Activated T-cell treated with anti-CD3 and anti-CD28 coated beads, Interleukin-2, amount 50 U/mL, for 72 hours (primary cell): ENCODE results near the gene GLG1. TPM values are rescaled to one million over a fixed set of nuclear protein-coding genes. Genes with fewer than 3 reads are reported as not detected.
"Not testable (repeated sequence)": the region's sequence is repeated elsewhere in the genome, so short reads cannot be mapped to it uniquely, and the experiment has no call there.

Experiments
- ATAC-seq, 2 donors: fragments of 150-1000 bp; cut with Tn5 transposase; replicated peaks in 1 of 2; 2 replicates each; pipeline ENCODE4 v1.10.0; 2021; ENCODE audit warnings: moderate library complexity in 2 of 2, mild to moderate bottlenecking in 1 of 2
- DNase-seq, 2 donors: peaks; one replicate each; pipeline ENCODE4 v3.0.0; 2021 to 2022; ENCODE audit warnings: mixed read lengths in 1 of 2
- H3K27ac Mint-ChIP-seq: one replicate; pipeline ENCODE4 v1.8.0; 2022; ENCODE audit warnings: mild to moderate bottlenecking, moderate library complexity, mixed read lengths
- H3K27me3 Mint-ChIP-seq: one replicate; pipeline ENCODE4 v1.8.0; 2022; ENCODE audit warnings: low read depth, mixed read lengths
- H3K36me3 Mint-ChIP-seq, 2 donors: one replicate each; pipeline ENCODE4 v1.8.0; 2022; ENCODE audit warnings: mixed read lengths in 2 of 2, mild to moderate bottlenecking in 1 of 2; ENCODE audit not compliant: insufficient read depth in 2 of 2
- H3K4me1 Mint-ChIP-seq: one replicate; pipeline ENCODE4 v1.8.0; 2022; ENCODE audit warnings: low read depth, mixed read lengths
- H3K4me3 Mint-ChIP-seq, 2 donors: one replicate each; pipeline ENCODE4 v1.8.0; 2022; ENCODE audit warnings: mild to moderate bottlenecking in 2 of 2, mixed read lengths in 2 of 2, moderate library complexity in 2 of 2
- H3K9me3 Mint-ChIP-seq, 2 donors: one replicate each; pipeline ENCODE4 v1.8.0; 2022; ENCODE audit warnings: mixed read lengths in 2 of 2
- total RNA-seq, 2 donors: library from RNA; stranded (reverse); gene quantifications; one replicate each; pipeline ENCODE4 v1.2.3, GENCODE V29; 2022

GLG1 gene
- total RNA-seq, 2 donors from 2014 or later = 67.4 to 72.3 TPM

GRCh38 chr16:74447578-74447977 is 159.3 kb downstream of the GLG1 start:
- H3K27ac Mint-ChIP-seq = no peak overlapping the region
- H3K9me3 Mint-ChIP-seq = no peaks in the 10 kb centered on the region
- no peak for ATAC-seq
- no peaks in the 10 kb centered on the region for H3K4me1 Mint-ChIP-seq
- no peak overlapping the region for H3K4me3 Mint-ChIP-seq
- no peak for DNase-seq
- H3K27me3 Mint-ChIP-seq = no peaks in the 10 kb centered on the region
- peaks cover 0 to 5% of the 10 kb centered on the region in 2 donors for H3K36me3 Mint-ChIP-seq

- ATAC-seq (no peak), DNase-seq (no peak)
- H3K4me1 Mint-ChIP-seq = no peaks in the 10 kb centered on the region
- H3K9me3 Mint-ChIP-seq = no peaks in the 10 kb centered on the region
- no peak overlapping the region for H3K4me3 Mint-ChIP-seq
- peaks cover 0 to 2% of the 10 kb centered on the region in 2 donors for H3K36me3 Mint-ChIP-seq
- no peaks in the 10 kb centered on the region for H3K27me3 Mint-ChIP-seq
- H3K27ac Mint-ChIP-seq = no peak overlapping the region
Measured at GRCh38 chr16:74446866-74447265, 160.0 kb downstream of the GLG1 start.

DNA sequence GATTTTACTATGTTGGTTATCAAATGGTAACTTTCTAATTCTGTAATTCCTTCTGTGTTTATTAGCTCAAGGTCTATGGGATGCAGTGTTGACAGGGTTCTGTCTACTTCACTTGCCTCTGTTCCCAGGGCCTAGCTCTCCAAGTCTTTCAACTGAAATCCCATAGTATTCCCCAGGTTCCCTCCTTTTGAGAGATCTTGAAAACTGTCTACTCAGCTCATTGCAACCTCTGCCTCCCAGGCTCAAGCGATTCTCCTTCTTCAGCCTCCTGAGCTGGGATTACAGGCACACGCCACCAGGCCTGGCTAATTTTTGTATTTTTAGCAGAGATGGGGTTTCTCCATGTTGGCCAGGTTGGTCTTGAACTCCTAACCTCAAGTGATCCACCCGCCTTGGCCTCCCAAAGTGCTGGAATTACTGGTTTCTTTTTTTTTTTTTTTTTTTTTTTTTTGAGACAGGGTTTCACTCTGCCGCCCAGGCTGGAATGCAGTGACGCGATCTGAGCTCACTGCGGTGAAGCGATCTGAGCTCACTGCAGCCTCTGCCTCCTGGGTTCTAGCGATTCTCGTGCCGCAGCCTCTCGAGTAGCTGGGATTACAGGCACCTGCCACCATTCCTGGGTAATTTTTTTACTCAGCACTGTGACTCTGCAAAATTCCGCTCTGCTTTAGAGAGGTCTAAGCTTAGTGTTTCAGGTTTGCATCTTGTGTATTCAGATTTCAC is 163.1 kb downstream of the GLG1 start:
- not testable (repeated sequence) for H3K27ac Mint-ChIP-seq, H3K4me1 Mint-ChIP-seq, ATAC-seq, H3K4me3 Mint-ChIP-seq, H3K36me3 Mint-ChIP-seq, DNase-seq, H3K9me3 Mint-ChIP-seq, H3K27me3 Mint-ChIP-seq

GRCh38 chr16:74439685-74440084 is 167.2 kb downstream of the GLG1 start:
- Mint-ChIP-seq H3K9me3 (peaks cover 0 to 6% of the 10 kb centered on the region in 2 donors), H3K27ac (no peak overlapping the region), H3K4me3 (no peak overlapping the region), H3K27me3 (no peaks in the 10 kb centered on the region), H3K4me1 (peaks cover 13% of the 10 kb centered on the region), H3K36me3 (peaks cover 2 to 5% of the 10 kb centered on the region in 2 donors)
- DNase-seq = no peak
- ATAC-seq = no peak

- H3K4me1 Mint-ChIP-seq = peaks cover 13% of the 10 kb centered on the region
- DNase-seq (peak in 1 of 2 donors; percentile 23), ATAC-seq (peak; percentile 78 to 95)
- peak overlapping the region; percentile 25 for H3K27ac Mint-ChIP-seq
- H3K27me3 Mint-ChIP-seq = no peaks in the 10 kb centered on the region
- peaks cover 0 to 6% of the 10 kb centered on the region in 2 donors for H3K9me3 Mint-ChIP-seq
- peak overlapping the region; percentile 31 to 55 for H3K4me3 Mint-ChIP-seq
- peaks cover 2 to 5% of the 10 kb centered on the region in 2 donors for H3K36me3 Mint-ChIP-seq
Measured at GRCh38 chr16:74438492-74438979, 168.4 kb downstream of the GLG1 start.

- no peaks in the 10 kb centered on the region for H3K27me3 Mint-ChIP-seq
- H3K36me3 Mint-ChIP-seq = peaks cover 0 to 2% of the 10 kb centered on the region in 2 donors
- no peak for ATAC-seq
- no peak for DNase-seq
- H3K27ac Mint-ChIP-seq = no peak overlapping the region
- H3K9me3 Mint-ChIP-seq = peaks cover 0 to 4% of the 10 kb centered on the region in 2 donors
- no peak overlapping the region for H3K4me3 Mint-ChIP-seq
- H3K4me1 Mint-ChIP-seq = no peaks in the 10 kb centered on the region
Measured at GRCh38 chr16:74431516-74431915, 175.4 kb downstream of the GLG1 start.

GRCh38 chr16:74430036-74430712 is 176.7 kb downstream of the GLG1 start:
- H3K27me3 Mint-ChIP-seq = not testable (repeated sequence)

DNA sequence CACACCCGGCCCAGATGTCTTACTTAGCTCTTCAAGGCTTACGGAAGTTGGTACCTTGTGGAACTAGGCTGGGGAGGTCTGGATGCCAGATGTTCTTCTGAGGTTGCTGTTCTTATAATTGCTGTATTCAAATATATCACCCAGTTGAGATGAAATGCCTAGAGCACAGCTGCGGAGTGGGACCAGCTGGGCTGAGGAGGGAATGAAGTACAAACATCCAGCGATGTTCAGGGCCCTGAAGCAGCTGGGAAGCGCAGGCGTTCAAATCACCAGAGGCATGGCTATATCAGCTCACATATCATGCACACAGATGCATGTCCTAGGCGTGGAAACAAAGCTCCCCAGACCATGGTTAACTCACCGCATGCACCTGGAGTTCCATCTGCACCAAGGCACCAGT is 178.4 kb downstream of the GLG1 start:
- not testable (repeated sequence) for H3K27ac Mint-ChIP-seq, ATAC-seq, H3K27me3 Mint-ChIP-seq, H3K9me3 Mint-ChIP-seq, H3K4me1 Mint-ChIP-seq, DNase-seq, H3K36me3 Mint-ChIP-seq, H3K4me3 Mint-ChIP-seq

More at GRCh38 chr16:74430036-74430712, 176.7 kb downstream of the GLG1 start:
- H3K27ac Mint-ChIP-seq, H3K4me1 Mint-ChIP-seq, H3K36me3 Mint-ChIP-seq, H3K4me3 Mint-ChIP-seq, H3K9me3 Mint-ChIP-seq: not testable (repeated sequence)
- peak; percentile 76 to 82 for ATAC-seq
- DNase-seq = peak; percentile 39 to 43

DNA sequence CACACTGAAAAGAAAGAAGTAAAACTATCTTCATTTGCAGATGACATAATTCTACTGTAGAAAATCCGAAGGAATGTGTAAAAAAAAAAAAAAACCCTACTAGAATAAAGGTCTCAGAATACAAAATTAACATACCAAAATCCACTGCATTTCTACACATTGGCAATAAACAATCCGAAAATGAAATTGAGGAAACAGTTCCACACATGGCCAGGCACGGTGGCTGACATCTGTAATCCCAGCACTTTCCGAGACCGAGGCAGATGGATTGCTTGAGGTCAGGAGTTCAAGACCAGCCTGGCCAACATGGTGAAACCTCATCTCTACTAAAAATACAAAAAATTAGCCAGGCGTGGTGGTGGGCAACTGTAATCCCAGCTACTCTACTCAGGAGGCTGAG is 181.2 kb downstream of the GLG1 start:
- H3K36me3 Mint-ChIP-seq = not testable (repeated sequence)

GRCh38 chr16:74423721-74424120 is 183.2 kb downstream of the GLG1 start:
- H3K9me3 Mint-ChIP-seq, H3K36me3 Mint-ChIP-seq, H3K4me1 Mint-ChIP-seq, H3K27ac Mint-ChIP-seq, H3K27me3 Mint-ChIP-seq, DNase-seq, H3K4me3 Mint-ChIP-seq, ATAC-seq: not testable (repeated sequence)

More for the DNA sequence above, 181.2 kb downstream of the GLG1 start:
- not testable (repeated sequence) for H3K27me3 Mint-ChIP-seq, H3K9me3 Mint-ChIP-seq, ATAC-seq, H3K27ac Mint-ChIP-seq, H3K4me3 Mint-ChIP-seq, H3K4me1 Mint-ChIP-seq, DNase-seq

GRCh38 chr16:74422086-74422485 is 184.8 kb downstream of the GLG1 start:
- not testable (repeated sequence) for DNase-seq, ATAC-seq, H3K27me3 Mint-ChIP-seq, H3K27ac Mint-ChIP-seq, H3K9me3 Mint-ChIP-seq, H3K36me3 Mint-ChIP-seq, H3K4me3 Mint-ChIP-seq, H3K4me1 Mint-ChIP-seq

- H3K36me3 Mint-ChIP-seq, H3K27ac Mint-ChIP-seq, H3K9me3 Mint-ChIP-seq, H3K27me3 Mint-ChIP-seq, DNase-seq, ATAC-seq, H3K4me1 Mint-ChIP-seq, H3K4me3 Mint-ChIP-seq: not testable (repeated sequence)
Measured at GRCh38 chr16:74421482-74421785, 185.5 kb downstream of the GLG1 start.

DNA sequence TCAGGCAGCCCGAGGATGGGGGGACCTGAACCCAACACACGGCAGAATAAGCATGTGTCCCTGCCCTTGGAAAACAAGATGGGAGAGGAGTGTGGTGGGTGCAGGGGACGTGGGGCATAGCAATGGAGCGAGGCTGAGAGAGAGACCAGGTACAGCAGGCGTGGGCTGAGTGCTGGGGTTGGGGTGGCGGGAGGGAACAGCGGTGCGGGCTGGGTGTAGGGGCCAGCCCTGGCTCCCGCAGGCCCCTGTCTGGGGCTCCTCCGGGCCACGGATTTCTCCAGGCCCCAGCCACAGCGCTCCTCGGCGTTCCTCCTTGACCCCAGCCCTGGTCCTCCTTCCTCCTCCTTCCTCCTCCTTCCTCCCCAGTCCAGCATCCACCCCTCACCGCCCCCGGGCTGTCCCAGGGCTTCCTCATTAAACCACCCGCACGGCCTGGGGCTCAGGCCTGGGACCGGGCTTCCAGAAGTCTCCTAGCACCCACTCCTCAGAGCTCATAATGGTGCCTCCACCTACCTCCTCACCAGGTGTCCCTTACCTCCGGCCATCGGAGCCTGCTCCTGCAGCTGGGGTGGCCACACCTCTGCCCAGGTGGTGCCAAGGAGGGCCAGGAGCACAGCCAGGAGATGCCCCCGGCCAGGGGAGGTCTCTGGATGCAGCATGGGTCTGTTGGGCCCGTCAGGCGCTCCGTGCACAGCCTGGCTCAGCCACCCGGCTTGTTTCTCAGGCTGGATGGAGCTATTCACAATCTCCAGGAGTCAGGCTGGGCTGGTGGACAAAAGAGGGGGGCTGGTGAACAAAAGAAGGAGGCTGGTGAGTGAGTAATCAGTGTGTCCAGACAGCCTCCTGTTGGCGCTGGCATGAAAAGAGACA is 186.1 kb downstream of the GLG1 start, which contains the start of gene CLEC18B:
CLEC18B (minus strand) TSS at position 867 of the 870 bp plus-strand sequence; CDS start at position 659, 208 bp downstream.
- H3K9me3 Mint-ChIP-seq, ATAC-seq, DNase-seq, H3K36me3 Mint-ChIP-seq, H3K4me1 Mint-ChIP-seq, H3K27me3 Mint-ChIP-seq, H3K27ac Mint-ChIP-seq, H3K4me3 Mint-ChIP-seq: not testable (repeated sequence)
